ENCODE measurements around the gene CENPQ.

Gene CENPQ

DNA sequence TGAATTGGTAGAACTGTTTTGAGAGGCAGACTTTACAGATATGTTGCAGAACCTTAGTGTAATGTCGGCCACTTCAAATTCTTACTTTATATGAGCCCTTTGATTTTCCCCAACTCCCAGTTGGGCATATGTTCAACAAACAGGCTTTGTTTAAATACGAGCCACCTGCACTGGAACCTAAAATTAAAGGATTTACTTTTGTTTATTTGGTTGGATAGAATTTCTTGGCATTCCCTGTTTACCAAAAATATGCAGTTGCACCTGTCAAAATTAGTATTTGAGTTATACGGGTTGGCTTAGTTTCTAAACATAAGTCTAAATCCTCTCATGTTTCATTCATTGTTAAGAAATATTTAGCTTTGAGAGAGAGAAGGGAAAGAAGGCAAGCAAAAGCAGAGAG, 34.1 kb downstream of the CENPQ start:
- no peak for DNase-seq
- in situ Hi-C loops (cut with HindIII; ENCODE audit: low pct_ligation_motif_present, low pct_unique_long_range_greater_than_20kb, low sequenced_read_pairs), result no loop called here

DNA sequence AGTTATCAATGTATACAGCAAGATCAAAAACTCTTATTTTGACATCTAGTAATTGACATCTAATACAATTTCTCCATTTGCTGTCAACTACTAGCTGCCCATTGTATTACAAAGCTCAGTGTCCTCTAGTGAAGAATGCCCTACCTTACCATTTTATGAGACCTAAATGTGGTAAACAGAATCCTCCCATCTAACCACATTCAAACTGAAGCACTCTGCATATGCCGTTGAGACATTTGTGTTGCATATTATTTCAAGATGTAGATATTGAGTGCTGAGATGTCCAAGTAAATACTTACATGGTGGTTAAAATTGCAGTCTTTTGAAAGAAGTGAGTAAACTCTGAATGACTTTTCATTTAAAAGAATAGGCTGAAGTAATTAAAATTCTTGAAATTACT, 36.0 kb downstream of the CENPQ start:
- no peak for DNase-seq
- in situ Hi-C loops (cut with HindIII; ENCODE audit: low pct_ligation_motif_present, low pct_unique_long_range_greater_than_20kb, low sequenced_read_pairs), result no loop called here

DNA sequence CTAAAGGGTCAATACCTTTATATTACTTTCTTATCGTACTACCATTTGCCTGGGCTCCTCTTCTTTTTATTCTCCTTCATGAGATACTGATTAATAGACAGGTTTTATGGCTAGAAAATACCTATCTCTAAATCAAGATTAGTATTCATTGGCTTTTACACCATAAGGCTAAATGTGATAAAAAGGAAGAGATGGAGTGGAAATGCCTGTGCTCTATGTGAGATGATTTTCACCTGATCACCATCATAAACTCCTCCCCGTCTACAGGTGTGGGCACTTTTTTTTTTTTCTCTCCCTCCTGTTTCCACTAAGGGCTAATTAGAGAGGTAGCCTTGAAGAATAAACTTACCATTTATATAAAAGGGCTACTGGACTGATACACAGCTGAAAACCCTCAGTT, 36.5 kb downstream of the CENPQ start, which contains the start of gene GLYATL3:
Gene GLYATL3, plus strand, starts transcription at position 301 of the 400 bp plus-strand sequence. CDS start 12,068 bp downstream, outside the sequence.
- no peak for DNase-seq
- in situ Hi-C loops (cut with HindIII; ENCODE audit: low pct_ligation_motif_present, low pct_unique_long_range_greater_than_20kb, low sequenced_read_pairs), result no loop called here

DNA sequence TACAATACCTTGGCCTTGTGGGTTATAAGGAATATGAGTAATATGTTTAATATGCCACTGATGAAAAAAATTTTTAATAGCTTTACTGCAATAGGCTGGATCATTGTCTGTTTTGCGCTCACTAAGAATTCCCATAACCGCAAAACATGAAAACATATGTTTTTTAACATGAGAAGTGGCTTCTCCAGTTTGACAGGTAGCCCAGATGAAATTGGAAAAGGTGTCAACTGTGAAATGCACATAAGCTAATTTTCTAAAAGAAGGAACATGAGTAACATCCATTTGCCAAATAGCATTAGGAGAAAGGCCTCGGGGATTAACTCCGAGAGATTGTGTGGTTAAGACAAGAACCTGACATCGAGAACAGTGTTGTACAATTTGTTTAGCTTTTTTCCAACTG, 41.5 kb downstream of the CENPQ start:
- DNase-seq, result no peak
- in situ Hi-C loops (cut with HindIII; ENCODE audit: low pct_ligation_motif_present, low pct_unique_long_range_greater_than_20kb, low sequenced_read_pairs), result no loop called here

DNA sequence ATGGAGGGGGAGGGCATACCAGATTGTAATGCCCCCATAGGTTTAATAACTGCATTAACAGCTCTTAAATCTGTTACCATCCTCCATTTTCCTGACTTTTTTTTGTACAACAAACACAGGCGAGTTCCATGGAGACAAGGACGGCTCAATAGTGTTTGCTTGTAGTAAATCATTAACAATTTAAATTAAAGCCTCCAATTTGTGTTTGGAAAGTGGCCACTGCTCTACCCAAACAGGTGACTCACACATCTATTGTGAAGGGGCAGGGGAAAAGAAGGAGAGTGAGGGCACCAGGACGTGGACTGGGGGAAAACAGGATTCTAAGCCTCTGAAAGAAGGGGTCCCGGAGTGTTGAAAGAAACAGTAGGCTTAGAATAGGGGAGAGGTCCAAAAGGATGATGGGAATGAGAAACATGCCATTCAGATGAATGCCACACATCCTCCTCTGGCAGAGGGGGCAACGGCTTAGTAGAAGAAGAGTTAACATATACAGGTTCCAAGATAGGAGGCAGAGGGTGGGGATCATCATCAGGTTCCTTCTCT, 43.5 kb downstream of the CENPQ start:
- DNase-seq, result no peak
- in situ Hi-C loops (cut with HindIII; ENCODE audit: low pct_ligation_motif_present, low pct_unique_long_range_greater_than_20kb, low sequenced_read_pairs), result no loop called here

DNA sequence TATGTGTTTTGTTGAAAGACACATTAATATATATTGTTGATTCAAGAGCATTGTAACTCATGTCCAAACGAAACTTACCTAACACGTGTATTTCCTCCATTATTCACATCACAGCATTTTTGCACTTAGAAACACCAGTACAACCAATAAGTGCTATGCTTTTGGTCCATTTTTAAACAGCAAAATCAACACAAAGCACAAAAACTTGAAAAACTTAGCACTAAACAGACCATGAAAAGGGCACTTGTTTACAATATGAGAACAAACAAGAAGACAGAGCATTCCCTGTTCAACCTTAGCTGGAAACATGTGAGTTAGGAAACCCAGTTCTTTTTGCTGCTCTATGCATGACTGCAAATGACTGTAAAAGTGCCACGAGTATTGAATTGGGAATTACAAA, 46.2 kb downstream of the CENPQ start:
- in situ Hi-C loops (cut with HindIII; ENCODE audit: low pct_ligation_motif_present, low pct_unique_long_range_greater_than_20kb, low sequenced_read_pairs), result no loop called here
- no peak for DNase-seq

DNA sequence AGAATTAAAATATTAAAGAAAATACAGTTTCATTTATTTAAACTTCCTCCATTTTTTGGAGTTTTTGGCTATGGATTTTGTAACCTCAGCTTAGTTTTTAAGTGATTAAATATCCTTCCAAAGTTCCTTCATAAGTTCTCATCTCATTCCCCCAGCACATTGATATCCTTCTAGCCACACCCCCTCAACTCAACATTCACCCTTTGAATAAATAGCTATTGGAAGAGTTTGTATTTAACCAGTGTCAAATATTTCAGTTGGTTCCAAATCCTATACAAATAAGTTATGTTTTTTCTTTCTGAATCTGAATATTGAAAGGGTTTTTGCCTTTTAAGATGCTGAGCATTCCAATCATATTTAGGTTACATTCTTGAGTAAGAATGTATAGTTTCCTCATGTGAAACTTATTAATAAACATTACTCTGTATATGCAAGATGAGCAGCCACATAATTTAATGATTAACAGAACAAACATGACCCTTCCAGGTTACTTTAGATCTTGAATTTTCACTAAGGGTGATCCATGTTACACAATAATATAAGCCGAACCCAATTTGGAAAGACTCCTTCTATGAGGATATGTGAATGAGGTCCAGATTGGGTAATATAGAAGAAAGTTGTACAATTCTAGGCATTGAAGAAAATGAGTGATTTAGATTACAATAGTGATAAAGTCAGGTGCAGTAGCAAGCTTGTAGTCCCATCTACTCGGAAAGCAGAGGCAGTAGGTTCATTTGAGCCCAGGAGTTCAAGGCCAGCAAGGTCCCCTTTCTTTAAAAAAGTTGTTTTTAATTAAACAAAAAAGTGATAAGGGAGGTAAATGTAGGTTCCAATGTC, 50.2 kb downstream of the CENPQ start:
- DNase-seq, result no peak
- in situ Hi-C loops (cut with HindIII; ENCODE audit: low pct_ligation_motif_present, low pct_unique_long_range_greater_than_20kb, low sequenced_read_pairs), result no loop called here

DNA sequence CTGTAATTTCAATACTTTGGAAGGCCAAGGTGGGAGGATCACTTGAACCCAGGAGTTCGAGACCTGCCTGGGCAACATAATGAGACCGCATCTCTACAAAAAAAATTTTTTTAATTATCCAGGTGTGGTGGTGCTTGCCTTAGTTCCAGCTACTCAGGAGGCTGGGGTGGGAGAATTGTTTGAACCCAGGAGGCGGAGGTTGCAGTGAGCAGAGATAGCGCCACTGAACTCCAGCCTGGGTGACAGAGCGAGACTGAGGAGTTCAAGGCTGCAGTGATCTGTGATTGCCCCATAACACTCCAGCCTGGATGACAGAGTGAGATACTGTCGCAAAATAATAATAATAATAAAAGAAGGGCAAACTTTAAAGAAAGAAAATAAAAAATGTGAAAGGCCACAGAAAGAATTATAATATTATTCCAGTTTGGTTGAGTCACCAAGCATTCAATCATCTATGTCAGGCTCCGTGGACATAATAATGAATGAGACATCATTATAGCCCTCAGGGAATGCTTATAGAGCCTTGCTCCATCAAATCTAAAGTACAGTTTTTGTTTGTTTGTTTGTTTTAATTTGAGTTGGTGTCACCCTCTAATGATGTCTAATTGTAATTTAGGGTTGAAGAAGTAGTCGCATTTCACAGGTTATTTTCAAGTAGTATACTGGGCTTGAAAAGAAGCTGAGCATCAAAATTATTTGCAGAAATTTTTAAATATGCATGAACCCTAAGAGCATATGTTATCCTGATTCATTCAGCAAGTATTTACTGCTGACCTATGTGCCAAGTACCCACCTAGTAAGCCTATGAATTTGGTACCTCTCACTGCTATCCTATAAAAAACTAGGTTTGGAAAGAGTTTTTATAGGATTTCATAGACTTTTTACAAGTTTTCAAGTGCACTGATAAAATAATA, 51.7 kb downstream of the CENPQ start:
- no peak for DNase-seq
- in situ Hi-C loops (cut with HindIII; ENCODE audit: low pct_ligation_motif_present, low pct_unique_long_range_greater_than_20kb, low sequenced_read_pairs), result no loop called here

DNA sequence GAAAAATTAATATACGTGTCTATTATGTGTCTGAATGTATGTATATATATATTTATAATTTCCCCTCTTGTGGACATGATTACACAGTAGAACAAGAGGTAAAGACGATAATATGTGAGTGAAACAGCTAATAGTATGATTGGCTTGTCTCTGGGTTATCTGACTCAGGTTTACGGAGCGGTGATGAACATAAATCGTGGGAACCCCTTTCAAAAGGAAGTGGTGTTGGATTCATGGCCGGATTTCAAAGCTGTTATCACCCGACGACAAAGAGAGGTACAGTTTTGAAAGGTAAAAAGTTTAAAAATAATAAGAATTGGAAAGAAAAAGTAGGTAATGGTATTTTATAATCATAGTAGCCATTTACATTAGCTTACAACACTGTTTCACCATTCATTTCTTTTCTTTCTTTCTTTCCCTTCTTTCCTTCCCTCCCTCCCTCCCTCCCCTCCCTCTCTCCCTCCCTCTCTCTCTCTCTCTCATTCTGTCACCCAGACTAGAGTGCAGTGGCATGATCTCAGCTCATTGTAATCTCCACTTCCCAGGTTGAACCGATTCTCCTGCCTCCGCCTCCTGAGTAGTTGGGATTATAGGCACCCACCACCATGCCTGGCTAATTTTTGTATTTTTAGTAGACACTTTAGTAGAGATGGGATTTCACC, 52.4 kb downstream of the CENPQ start:
- in situ Hi-C loops (cut with HindIII; ENCODE audit: low pct_ligation_motif_present, low pct_unique_long_range_greater_than_20kb, low sequenced_read_pairs), result no loop called here
- no peak for DNase-seq

DNA sequence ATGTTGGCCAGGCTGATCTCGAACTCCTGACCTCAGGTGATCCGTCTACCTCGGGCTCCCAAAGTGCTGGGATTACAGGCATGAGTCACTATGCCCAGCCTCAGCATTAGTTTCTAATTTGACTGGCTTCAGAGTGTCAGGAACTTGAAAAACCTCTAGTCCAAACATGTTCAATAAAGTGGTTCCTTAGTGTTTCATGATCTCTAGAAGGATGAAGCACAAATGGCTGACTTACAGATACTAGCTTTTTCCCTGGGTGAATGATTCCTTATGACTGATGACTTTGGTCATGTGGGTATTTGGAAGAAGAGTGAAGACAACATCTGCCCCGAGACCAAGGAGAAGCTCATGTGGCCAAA, 53.0 kb downstream of the CENPQ start:
- in situ Hi-C loops (cut with HindIII; ENCODE audit: low pct_ligation_motif_present, low pct_unique_long_range_greater_than_20kb, low sequenced_read_pairs), result no loop called here
- DNase-seq, result no peak

DNA sequence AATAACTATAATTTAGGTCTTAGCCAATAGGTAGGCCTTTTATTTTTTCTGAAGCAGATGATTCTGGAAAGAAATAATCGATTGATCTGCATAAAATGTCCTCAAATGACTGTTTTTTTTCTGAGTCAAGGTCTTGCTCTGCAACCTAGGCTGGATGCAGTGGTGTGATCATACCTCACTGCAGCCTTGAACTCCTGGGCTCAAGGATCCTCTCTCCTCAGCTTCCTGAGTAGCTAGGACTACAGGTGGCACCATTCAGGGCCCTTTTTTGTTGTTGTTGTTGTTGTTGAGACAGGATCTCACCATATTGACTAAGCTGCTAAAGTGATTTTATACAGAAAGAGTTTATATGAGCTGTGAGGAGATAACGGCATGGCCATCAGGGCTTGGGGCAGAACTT, 54.7 kb downstream of the CENPQ start:
- in situ Hi-C loops (cut with HindIII; ENCODE audit: low pct_ligation_motif_present, low pct_unique_long_range_greater_than_20kb, low sequenced_read_pairs), result no loop called here
- DNase-seq, result no peak

DNA sequence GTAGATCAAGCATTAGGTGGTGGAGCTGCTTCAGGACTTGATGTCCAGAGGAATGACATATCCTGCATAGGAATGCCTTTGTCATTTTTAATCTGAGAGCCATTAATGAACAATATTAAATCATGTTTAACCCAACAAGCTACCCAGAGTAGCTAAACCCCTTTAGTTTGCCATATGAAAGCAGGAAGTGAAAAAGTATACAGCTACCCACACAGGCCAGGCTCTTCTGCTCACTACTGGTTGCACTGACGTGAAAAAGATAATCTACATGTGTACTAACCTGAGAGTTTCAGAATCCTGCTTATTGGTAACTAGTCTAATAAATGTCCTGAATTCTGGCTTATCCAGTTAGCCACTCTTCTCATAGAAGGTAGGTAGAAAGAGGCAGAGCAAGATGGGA, 56.5 kb downstream of the CENPQ start:
- DNase-seq, result no peak
- in situ Hi-C loops (cut with HindIII; ENCODE audit: low pct_ligation_motif_present, low pct_unique_long_range_greater_than_20kb, low sequenced_read_pairs), result no loop called here

DNA sequence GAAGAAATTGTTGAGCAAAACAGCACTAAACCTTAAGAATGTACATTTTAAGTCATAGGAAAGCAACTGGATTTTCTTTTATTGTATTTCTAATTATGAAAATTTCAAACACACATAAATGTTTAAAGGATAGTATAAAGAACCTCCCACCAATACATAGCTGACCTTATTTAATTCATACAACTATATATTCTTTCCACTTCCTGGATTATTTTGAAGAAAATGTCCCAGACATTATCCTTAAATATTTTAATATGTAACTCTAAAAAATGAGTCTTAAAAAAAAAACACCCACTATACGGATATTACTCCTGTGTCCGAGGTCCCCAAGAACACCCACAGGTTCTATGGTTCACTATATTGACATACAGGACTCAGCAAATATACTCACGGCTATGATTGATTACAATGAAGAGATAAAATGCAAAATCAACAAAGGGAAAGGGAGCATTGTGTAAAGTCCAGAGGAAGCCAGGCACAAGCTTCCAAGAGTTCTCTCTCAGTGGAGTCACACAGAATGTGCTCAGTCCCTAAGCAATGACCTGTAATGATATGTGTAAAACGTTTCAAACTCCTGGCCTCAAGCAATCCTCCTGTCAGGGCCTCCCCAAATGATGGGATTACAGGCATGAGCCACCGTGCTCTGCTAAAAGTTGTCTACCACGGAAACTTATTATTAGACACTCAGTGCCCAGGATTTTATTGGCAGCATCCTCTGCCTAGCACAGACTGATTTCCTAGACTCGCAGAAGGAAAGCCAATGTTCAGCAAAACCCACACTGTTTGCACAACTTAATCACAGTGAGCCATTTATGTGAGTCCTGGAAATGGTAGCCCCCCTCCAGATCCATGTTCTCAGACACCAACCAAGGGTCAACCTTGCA, 59.8 kb downstream of the CENPQ start:
- in situ Hi-C loops (cut with HindIII; ENCODE audit: low pct_ligation_motif_present, low pct_unique_long_range_greater_than_20kb, low sequenced_read_pairs), result no loop called here
- no peak for DNase-seq

DNA sequence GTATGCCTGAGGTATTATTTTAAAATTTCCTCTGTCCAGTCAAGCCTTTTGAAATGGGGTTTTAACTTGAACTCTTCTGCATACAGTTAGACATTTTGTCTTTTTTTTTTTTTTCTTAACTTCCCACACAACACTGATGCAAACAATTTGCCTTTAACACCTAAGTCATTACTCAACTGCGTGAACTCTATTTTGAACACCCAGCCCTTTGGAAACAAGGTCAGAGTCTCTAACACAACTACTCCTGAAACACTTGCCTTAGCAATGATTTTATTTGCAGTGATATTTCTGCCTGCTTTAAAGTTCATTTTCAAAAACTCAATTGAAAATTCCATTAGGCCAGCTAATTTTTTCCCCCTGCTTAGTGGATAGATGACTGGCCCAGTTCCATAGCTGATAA, 60.7 kb downstream of the CENPQ start:
- DNase-seq, result no peak
- in situ Hi-C loops (cut with HindIII; ENCODE audit: low pct_ligation_motif_present, low pct_unique_long_range_greater_than_20kb, low sequenced_read_pairs), result no loop called here

DNA sequence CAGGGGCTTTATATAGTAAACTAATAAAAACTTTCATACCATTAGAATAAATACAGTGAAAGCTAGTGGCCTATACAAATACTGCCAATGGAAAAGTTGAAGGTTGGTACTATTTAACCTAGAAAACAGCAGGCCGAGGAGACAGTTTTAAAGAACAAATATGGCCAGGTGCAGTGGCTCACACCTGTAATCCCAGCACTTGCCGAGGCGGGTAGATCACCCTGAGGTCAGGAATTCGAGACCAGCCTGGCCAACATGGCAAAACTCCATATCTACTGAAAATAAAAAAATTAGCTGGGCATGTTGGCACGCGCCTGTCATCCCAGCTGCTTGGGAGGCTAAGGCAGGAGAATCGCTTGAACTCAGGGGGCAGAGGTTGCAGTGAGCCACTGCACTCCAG, 61.4 kb downstream of the CENPQ start:
- DNase-seq, result no peak
- in situ Hi-C loops (cut with HindIII; ENCODE audit: low pct_ligation_motif_present, low pct_unique_long_range_greater_than_20kb, low sequenced_read_pairs), result no loop called here

DNA sequence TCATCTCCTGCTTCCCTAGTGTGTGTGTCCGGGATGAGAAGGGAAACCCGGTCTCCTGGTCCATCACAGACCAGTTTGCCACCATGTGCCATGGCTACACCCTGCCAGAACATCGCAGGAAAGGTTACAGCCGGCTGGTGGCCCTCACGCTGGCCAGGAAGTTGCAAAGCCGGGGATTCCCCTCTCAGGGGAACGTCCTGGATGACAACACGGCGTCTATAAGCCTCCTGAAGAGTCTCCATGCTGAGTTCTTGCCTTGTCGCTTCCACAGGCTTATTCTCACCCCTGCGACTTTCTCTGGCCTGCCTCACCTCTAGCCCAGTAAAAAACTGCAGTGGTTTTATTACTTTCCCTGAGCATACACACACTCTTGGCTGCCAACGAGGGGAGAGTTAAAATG, 63.4 kb downstream of the CENPQ start:
- in situ Hi-C loops (cut with HindIII; ENCODE audit: low pct_ligation_motif_present, low pct_unique_long_range_greater_than_20kb, low sequenced_read_pairs), result no loop called here
- no peak for DNase-seq

DNA sequence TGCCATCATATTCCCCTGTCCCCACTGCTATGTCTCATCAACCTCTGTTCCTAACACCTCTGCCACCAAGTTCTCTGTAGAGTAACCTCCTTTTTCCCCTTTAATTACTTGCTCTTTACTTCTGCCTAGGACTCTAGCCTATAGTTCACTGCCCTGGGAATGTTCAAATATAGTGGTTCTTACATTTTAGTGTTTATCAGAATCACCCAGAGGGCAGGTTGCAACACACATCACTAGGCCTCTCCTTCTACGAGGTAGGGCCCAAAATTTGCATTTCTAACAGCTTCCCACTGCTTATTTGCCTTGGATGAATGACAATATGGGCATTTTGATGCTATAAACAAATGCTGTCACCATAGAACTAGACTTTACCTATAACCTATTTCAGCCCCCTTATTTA, 64.2 kb downstream of the CENPQ start:
- in situ Hi-C loops (cut with HindIII; ENCODE audit: low pct_ligation_motif_present, low pct_unique_long_range_greater_than_20kb, low sequenced_read_pairs), result no loop called here
- no peak for DNase-seq

DNA sequence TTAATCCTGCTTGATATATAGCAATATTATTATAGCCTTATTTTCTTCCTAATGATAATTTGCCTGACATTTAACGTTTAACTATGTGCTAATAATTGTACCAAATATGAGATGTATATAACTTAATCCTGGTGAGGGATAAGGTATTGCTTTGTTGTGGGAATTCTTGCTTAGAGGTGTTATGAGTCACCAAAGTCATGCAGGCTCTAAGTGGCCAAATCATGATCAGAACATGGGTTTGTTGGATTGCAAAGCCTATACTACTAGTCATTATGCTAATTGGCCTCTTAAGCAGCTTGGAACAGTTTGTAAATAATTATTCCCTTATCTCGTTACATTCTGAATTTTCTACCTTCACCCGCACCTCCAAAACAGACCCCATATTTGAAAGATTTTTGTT, 65.4 kb downstream of the CENPQ start:
- in situ Hi-C loops (cut with HindIII; ENCODE audit: low pct_ligation_motif_present, low pct_unique_long_range_greater_than_20kb, low sequenced_read_pairs), result no loop called here
- no peak for DNase-seq
